GOT3 (cell line): Measurements from ENCODE around the gene TEX52.
"Not testable (repeated sequence)": the region's sequence is repeated elsewhere in the genome, so short reads cannot be mapped to it uniquely, and the experiment has no call there.

Source experiments
- DNase-seq: peaks from one replicate; lab custom pipeline; 2025; ENCODE audit warnings: mixed read lengths; lab: John Stamatoyannopoulos, UW

Gene TEX52

GRCh38 chr12:2857021-2857431 lies at the start of gene TEX52:
TSS of gene TEX52 (minus strand) at chr12:2857039. CDS start at chr12:2857026, 13 bp downstream.
- DNase-seq: no peak

- DNase-seq: no peak
Measured at GRCh38 chr12:2904260-2904659, 47.4 kb upstream of the TEX52 start.

GRCh38 chr12:2902272-2902880 lies 45.5 kb upstream of the TEX52 start:
- DNase-seq: no peak

GRCh38 chr12:2900642-2901041 lies 43.8 kb upstream of the TEX52 start:
- DNase-seq: no peak

- DNase-seq: no peak
Measured at GRCh38 chr12:2897418-2897817, 40.6 kb upstream of the TEX52 start.

- no peak for DNase-seq
Measured at GRCh38 chr12:2895511-2895910, 38.7 kb upstream of the TEX52 start.

- DNase-seq: no peak
Measured at GRCh38 chr12:2895051-2895451, 38.2 kb upstream of the TEX52 start.

GRCh38 chr12:2893007-2893406 lies 36.2 kb upstream of the TEX52 start:
- DNase-seq: no peak

GRCh38 chr12:2892246-2892645 lies 35.4 kb upstream of the TEX52 start:
- DNase-seq: no peak

- DNase-seq: peak; percentile 26
Measured at GRCh38 chr12:2891240-2892053, 34.6 kb upstream of the TEX52 start.

- peak; percentile 92 for DNase-seq
Measured at GRCh38 chr12:2890388-2891239, 33.8 kb upstream of the TEX52 start, which contains the start of gene TULP3. TSS of gene TULP3 (plus strand) at chr12:2890891. CDS start at chr12:2890948, 57 bp downstream.

- no peak for DNase-seq
Measured at GRCh38 chr12:2890001-2890387, 33.2 kb upstream of the TEX52 start.

- no peak for DNase-seq
Measured at GRCh38 chr12:2886768-2887450, 30.1 kb upstream of the TEX52 start.

- no peak for DNase-seq
Measured at GRCh38 chr12:2884810-2885209, 28.0 kb upstream of the TEX52 start.

GRCh38 chr12:2879853-2880252 lies 23.0 kb upstream of the TEX52 start:
- no peak for DNase-seq

- no peak for DNase-seq
Measured at GRCh38 chr12:2877953-2878732, 21.3 kb upstream of the TEX52 start.

GRCh38 chr12:2877047-2877952 lies 20.5 kb upstream of the TEX52 start, which contains the start of the genes FOXM1 and RHNO1:
TSS of gene FOXM1 (minus strand) at chr12:2877174. CDS start at chr12:2874478, 2,696 bp downstream.
TSS of gene RHNO1 (plus strand) at chr12:2877223. CDS start at chr12:2885367, 8,144 bp downstream.
- DNase-seq: peak; percentile 51

GRCh38 chr12:2876431-2877046 lies 19.7 kb upstream of the TEX52 start:
- peak; percentile 49 for DNase-seq

- DNase-seq: not testable (repeated sequence)
Measured at GRCh38 chr12:2868986-2869632, 12.3 kb upstream of the TEX52 start.
